GM19035 (cell line): ENCODE data around the gene KRABD2.
"Not testable (repeated sequence)": the region's sequence is repeated elsewhere in the genome, so short reads cannot be mapped to it uniquely, and the experiment has no call there.

Source experiments
- ATAC-seq: cut with Tn5 transposase; IDR thresholded peaks from one replicate; pipeline ENCODE4 v1.9.1; 2021; ENCODE audit not compliant: unreplicated experiment

The KRABD2 gene

DNA sequence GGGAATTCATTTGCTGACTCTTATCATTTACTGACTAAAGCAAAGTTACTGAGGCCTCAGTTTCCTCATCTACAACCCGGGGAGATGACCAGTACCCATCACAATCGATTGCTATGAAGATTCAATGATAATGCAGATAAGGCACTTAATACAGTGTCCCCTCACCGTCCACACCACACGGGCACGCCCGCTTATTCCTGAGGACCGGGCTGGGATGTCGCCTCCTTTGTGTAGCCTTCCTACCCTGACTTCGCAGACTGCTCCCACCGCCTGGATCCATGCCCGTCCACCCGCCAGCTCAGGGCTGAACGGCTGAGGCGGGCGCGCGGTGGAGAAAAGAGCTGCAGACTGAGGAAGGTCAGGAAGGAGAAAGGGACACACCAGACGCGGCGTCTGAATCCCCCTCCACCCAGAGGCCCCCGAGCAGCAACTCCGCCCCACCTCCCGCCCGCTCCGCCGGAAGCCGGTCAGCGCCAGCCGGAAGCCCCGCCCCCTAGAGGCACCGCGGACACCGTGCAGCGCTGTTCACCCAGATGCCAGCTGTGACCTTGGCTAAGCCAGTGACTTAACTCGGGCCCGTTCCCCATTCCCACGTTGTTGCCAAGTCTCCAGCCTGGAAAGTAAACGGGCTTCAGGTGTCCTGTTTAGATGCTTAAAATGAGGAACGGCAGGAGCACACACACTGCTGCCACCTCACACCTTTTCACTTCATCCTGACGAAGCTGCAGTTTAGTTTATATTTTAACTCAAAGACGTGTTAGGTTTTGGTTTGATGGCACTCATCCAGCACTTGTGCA, at the start of gene KRABD2:
Gene KRABD2 (minus strand): TSS at position 434 of the 797 bp plus-strand sequence.
- ATAC-seq: peak; percentile 82

DNA sequence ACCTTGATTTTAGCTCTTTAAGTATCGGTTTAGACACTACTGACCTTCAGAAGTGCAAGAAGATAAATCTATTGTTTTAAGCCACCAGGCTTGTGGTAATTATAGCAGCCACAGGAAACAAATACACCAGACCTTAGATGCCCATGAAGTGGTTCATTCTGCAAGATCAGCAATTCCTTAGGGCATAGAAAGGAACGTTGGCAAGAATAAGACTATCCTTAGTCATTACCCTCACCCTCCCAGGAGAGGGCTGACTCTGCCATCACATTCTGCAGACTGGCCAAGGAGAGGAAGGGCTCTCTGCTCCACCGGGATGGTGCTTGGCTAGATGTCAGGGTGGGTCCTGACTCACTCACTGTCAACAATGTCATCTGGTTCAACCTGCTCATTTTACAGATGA, 45.1 kb upstream of the KRABD2 start:
- no peak for ATAC-seq

DNA sequence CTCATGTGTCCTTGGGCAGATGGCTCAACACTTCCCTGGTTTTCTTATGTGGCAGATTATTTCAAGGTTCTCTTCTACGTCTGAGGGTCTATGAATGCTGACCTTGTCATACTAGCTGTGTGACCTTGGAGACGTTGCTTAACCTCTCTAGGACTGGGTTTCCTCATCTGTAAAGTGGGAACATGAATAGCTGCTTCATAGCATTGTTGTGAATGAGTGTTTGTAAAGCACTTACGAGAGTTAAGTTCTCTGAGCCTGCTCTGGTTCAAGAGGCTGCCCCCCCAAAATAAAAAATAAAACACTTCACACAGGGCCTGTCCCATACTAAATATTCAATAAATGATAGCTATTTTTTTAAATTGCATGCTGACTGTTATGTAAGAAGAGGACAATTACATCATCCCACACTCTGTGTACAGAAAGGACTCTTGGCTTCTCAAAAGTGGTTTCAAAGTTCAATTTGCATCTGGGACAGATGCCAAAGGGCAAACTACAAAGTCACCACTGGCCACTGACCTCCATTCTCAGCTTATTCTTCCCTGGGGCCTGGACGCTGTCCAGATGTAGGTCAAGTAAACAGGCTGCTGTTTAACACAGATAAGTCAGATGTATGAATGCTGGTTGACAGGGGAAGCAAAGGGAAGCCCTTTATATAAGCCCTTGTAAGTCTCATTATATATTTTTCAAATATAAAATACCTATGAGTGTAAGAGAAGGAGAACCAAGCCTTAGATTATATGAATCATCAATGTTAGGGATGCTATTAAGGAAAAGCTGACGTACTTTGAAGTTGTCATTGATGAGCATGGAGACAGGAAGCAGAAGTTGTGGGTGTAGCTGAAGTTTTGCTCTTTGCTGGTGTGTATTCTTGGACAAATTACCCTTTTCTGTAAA, 43.8 kb upstream of the KRABD2 start:
- no peak for ATAC-seq

GRCh38 chr17:8419305-8419704, 42.8 kb upstream of the KRABD2 start:
- ATAC-seq: no peak

DNA sequence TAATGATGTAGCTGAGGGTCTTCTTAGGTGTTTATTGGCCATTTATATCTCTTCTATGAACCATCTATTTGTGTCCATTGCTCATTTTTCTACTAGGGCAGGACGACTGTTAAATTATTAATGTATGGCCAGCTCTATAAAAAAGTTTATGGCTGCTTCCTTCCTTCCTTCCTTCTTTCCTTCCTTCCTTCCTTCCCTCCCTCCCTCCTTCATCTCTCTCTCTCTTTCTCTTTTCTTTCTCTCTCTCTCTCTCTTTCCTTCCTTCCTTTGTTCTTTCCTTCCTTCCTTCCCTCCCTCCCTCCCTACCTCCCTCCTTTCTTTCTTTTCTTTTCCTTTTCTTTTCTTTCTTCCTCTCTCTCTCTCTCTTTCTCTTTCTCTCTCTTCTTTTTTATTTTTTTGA, 42.0 kb upstream of the KRABD2 start:
- no peak for ATAC-seq

DNA sequence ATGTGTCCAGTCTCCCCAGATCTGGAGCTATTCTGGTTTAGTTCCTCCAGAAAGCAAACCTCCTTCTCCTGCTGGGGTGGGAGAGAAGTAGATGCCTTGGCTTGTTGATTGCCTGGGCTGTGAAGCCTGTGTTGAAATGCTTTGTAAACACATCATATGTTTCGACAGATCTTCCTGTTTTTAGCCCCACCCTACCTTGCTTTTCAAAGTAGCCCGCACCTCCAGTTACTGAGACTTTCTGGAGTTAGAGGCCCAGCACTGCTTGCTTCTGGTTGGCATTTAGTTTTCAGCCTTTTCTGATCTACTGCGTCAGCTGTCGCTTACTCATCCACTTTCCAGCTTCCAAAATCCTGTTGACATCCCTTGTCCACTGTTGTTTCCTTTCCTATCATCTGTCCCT, 41.3 kb upstream of the KRABD2 start:
- no peak for ATAC-seq

GRCh38 chr17:8413938-8414337, 37.4 kb upstream of the KRABD2 start:
- no peak for ATAC-seq

DNA sequence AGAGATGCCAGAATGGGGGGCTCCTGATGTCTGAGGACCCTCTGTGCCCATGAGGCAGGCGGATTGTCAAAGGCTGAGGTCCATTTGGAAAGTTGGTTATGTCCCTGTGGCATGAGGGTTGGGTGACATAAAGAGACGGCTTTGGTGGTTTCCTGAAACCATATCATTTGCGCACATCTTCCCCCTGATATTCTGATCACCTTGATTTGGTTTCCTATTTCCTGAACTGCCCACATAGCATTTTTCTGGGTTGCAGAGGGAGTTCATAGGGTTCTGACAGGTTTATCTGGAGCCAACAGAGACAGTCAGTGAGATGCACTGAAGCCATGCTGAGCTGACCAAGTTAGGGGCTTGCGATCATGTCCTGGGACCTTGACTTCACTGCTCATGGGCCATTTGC, 36.8 kb upstream of the KRABD2 start:
- ATAC-seq: no peak

DNA sequence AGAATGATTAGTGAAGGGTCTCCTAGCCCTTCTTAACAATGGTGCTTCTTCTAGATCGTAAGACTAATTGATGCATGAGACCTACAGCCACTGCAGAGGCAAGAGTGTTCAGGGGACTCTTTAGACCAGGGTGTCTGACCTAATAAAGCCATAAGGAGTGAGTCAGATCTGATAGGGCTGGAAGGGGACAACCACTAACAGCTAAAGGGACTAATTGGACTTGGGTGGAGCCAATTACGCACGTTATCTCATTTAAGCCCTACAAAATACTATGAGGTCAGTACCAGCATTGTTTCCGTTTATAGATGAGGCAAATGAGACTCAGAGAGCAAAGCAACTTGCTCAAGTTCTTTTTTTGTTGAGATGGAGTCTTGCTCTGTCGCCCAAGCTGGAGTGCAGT, 35.6 kb upstream of the KRABD2 start:
- no peak for ATAC-seq

- no peak for ATAC-seq
These were observed 34.4 kb upstream of the KRABD2 start for GRCh38 chr17:8410883-8411238.

DNA sequence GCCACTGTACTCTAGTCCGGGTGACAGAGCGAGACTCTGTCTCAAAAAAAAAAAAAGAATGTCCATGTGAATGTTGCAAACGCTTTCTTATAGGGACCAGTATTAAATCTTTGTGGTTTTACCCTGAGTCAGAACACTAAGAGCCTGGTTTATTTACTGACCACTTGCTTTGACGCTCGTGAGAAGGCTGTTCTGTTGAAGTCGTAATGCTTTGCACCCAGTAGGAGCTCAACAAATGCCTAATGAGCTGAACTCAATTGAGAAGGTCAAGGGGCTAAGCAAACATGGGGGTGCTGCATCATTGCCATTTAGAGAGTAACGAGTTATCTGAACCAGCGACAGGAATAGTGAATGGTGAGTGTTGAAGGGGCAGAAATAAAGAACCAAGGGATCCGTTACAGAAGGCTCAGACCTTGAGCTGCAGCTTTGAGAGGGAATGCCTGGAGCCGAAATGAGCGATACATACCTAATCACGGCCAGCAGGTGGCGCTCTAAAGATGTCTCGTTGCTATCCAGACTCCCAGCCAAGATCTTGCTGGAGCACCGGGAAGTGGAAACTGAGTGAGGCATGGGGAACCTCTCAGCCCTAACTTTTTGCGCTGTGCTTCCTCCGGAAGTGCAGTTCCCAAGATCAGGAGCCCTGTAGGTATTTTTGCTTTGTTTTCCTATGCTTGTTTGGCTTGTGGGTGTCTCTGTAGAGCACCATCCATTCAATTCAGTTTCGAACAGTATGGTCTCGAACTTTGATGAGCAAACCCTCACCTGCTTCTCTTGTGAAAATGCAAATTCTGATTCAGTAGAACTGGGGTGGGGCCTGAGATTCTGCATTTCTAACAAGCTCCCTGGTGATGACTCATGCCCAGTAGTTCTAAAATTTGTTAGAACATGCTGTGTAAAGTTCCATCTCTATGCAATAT, 33.7 kb upstream of the KRABD2 start:
- no peak for ATAC-seq

- ATAC-seq: no peak
These were observed 31.9 kb upstream of the KRABD2 start for GRCh38 chr17:8408371-8408770.

- ATAC-seq: no peak
These were observed 29.7 kb upstream of the KRABD2 start for GRCh38 chr17:8406174-8406573.

GRCh38 chr17:8405499-8406016, 29.1 kb upstream of the KRABD2 start:
- no peak for ATAC-seq

DNA sequence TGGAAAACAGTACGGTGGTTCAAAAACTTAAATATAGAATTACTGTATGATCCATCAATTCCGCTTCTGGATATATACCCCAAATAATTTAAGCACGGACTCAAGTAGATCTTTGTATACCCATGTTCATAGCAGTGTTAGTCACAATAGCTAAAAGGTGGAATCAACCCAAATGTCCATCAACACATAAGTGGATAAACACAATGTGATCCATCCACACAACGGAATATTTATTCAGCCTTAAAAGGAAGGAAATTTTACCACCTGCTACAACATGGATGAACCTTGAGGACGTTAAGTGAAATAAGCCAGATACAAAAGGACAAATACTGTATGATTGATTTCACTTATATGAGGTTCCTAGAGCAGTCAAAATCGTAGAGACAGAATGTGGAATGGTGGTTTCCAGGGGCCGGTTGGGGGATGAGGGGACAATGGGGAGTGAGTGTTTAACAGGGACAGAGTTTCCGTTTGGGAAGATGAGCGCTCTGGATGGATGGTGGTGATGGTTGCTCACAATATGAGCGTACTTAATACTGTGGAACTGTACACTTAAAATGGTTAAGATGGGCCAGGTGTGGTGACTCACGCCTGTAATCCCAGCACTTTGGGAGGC, 26.5 kb upstream of the KRABD2 start:
- ATAC-seq: no peak

DNA sequence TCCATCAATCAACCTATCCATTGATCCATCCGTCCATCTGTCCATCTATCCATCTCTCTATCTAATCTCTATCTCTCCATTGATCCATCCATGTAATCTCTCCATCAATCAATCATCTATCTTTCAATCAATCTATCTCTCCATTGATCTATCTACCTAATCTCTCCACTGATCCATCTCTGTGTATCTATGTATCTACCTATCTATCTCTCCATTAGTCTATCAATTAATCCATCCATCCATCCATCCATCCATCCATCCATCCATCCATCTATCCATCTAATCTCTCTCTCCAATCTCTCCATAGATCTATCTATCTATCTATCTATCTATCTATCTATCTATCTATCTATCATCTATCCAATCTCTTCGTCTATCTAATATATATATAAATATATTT, 24.6 kb upstream of the KRABD2 start:
- ATAC-seq: no peak

- ATAC-seq: no peak
These were observed 22.5 kb upstream of the KRABD2 start for GRCh38 chr17:8398980-8399379.

DNA sequence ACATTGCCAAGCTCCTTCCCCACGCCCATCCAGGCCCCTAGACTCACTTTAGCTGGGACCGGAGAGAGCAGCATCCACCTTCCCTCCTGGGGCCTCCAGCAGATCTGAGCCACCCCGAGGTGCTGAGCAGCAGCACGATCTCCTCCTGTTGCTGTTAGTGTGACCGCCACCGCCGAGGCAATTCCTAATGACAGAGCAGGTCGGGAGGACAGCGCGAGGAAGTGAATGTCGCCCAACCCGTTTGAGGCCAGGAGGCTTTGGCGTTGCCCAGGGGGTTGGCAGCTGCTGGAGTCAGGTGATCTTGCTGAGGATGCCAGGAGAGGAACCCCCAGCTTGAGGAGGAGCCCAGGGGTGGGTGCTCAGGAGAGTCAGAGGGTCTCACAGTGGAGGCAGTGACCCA, 21.1 kb upstream of the KRABD2 start, which contains the start of gene RNF222:
Gene RNF222 (minus strand): TSS at position 192 of the 400 bp plus-strand sequence. CDS start 4,366 bp downstream, outside the sequence.
- ATAC-seq: no peak

- ATAC-seq: not testable (repeated sequence)
These were observed 18.0 kb upstream of the KRABD2 start for GRCh38 chr17:8394497-8394896.

GRCh38 chr17:8393470-8394231, 17.1 kb upstream of the KRABD2 start:
- no peak for ATAC-seq
